HCT116 (cell line): ENCODE measurements around the gene PITPNC1. TPM values are rescaled to one million over a fixed set of nuclear protein-coding genes. Genes with fewer than 3 reads are reported as not detected.

Source experiments
- ATAC-seq: fragments of 200-7000 bp; cut with Tn5 transposase; 2 replicates; pipeline ENCODE4 v1.9.1; 2020; ENCODE audit warnings: mild to moderate bottlenecking, moderate library complexity
- BruUV-seq: library from RNA; stranded (reverse); fragments of 400-500 nt; replicated peaks from 2 replicates; lab custom pipeline; 2021; lab: Mats Ljungman, UMichigan
- CTCF ChIA-PET: fragments of 300-600 bp; sonication (Branson Sonifier 250); formaldehyde crosslinking; loops from one replicate; lab custom pipeline; 2021; ENCODE audit warnings: antibody characterized with exemption; lab: Charles Lee
- POLR2A ChIA-PET: fragments of 300-600, 350-600 bp; sonication (Branson Sonifier 250); formaldehyde crosslinking; loops from one replicate; lab custom pipeline; 2021; ENCODE audit warnings: antibody characterized with exemption; lab: Charles Lee
- RAD21 ChIA-PET, 2 experiments: fragments of 300-600 bp; sonication (Branson Sonifier 250); formaldehyde crosslinking; loops; one replicate each; lab custom pipeline; 2023; ENCODE audit warnings: low total read pairs in 2 of 2; ENCODE audit not compliant: uncharacterized antibody in 2 of 2, unreplicated experiment in 2 of 2, low non-redundant PET in 1 of 2; lab: Charles Lee
- DNase-seq: peaks from one replicate; pipeline ENCODE4 v3.0.0-alpha.2; 2010; ENCODE audit warnings: low read depth, low spot score
- H2AFZ ChIP-seq: fragments of 200-600 bp; shearing (Covaris generic), sonication (generic); 2 replicates; pipeline ENCODE4 v1.6.1; 2017; ENCODE audit warnings: low read depth, mixed run types, mixed read lengths, antibody characterized with exemption, low read length; ENCODE audit not compliant: poor library complexity, severe bottlenecking
- H3K27ac ChIP-seq: 2 replicates; pipeline ENCODE4 v1.5.1; 2012; ENCODE audit warnings: low read depth, low read length
- H3K27me3 ChIP-seq: fragments of 200-600 bp; sonication (generic); 2 replicates; pipeline ENCODE4 v1.6.1; 2016; ENCODE audit warnings: mixed run types, low read length, mixed read lengths; ENCODE audit not compliant: insufficient read depth
- H3K36me3 ChIP-seq, 2 experiments: fragments of 200-500 bp in 1 of 2; fragments of 200-600 bp in 1 of 2; sonication (Bioruptor generic) in 1 of 2; sonication (generic) in 1 of 2; 2 replicates each; pipeline versions ENCODE4 v1.5.1 to v1.6.1; 2014 to 2016; ENCODE audit warnings: low read length in 2 of 2, inconsistent platforms in 1 of 2, mixed read lengths in 1 of 2, mixed run types in 1 of 2; ENCODE audit not compliant: insufficient read depth in 2 of 2, control insufficient read depth in 1 of 2
- H3K4me1 ChIP-seq, 2 experiments: fragments of 200-600 bp in 1 of 2; sonication (generic) in 1 of 2; 2 replicates each; pipeline versions ENCODE4 v1.5.1 to v1.6.1; 2012 to 2017; ENCODE audit warnings: low read length in 2 of 2, inconsistent platforms in 1 of 2, mild to moderate bottlenecking in 1 of 2, mixed read lengths in 1 of 2, mixed run types in 1 of 2, moderate library complexity in 1 of 2; ENCODE audit not compliant: insufficient read depth in 2 of 2, control insufficient read depth in 1 of 2
- H3K4me2 ChIP-seq: fragments of 200-600 bp; sonication (generic); 2 replicates; pipeline ENCODE4 v1.6.1; 2017; ENCODE audit warnings: mixed run types, low read length, mixed read lengths
- H3K4me3 ChIP-seq, 2 experiments: fragments of 200-600 bp in 1 of 2; sonication (generic) in 1 of 2; replicated peaks in 1 of 2; 2 replicates each; pipeline ENCODE4 v1.5.1; 2011 to 2016; ENCODE audit warnings: low read length in 2 of 2, control low read depth in 1 of 2, low read depth in 1 of 2, mild to moderate bottlenecking in 1 of 2, mixed read lengths in 1 of 2, mixed run types in 1 of 2
- H3K79me2 ChIP-seq: fragments of 200-600 bp; sonication (generic); 2 replicates; pipeline ENCODE4 v1.6.1; 2017; ENCODE audit warnings: mild to moderate bottlenecking, mixed run types, low read length, moderate library complexity, mixed read lengths; ENCODE audit not compliant: insufficient read depth
- H3K9ac ChIP-seq: fragments of 200-600 bp; sonication (generic); 2 replicates; pipeline ENCODE4 v1.6.1; 2016; ENCODE audit warnings: low read length, mixed read lengths
- H3K9me2 ChIP-seq: fragments of 200-600 bp; sonication (generic), shearing (Covaris generic); 2 replicates; pipeline ENCODE4 v1.6.1; 2017; ENCODE audit warnings: mixed run types, mild to moderate bottlenecking, moderate library complexity; ENCODE audit not compliant: insufficient read depth
- H3K9me3 ChIP-seq, 2 experiments: fragments of 200-500 bp in 1 of 2; fragments of 200-600 bp in 1 of 2; sonication (Bioruptor generic) in 1 of 2; sonication (generic) in 1 of 2; 2 replicates each; pipeline ENCODE4 v1.6.1; 2014 to 2017; ENCODE audit warnings: low read length in 2 of 2, mixed read lengths in 2 of 2, inconsistent platforms in 1 of 2, low read depth in 1 of 2, mild to moderate bottlenecking in 1 of 2, mixed run types in 1 of 2, moderate library complexity in 1 of 2; ENCODE audit not compliant: control insufficient read depth in 1 of 2, insufficient read depth in 1 of 2
- H4K20me1 ChIP-seq: fragments of 200-600 bp; sonication (generic), shearing (Covaris generic); 2 replicates; pipeline ENCODE4 v1.6.1; 2017; ENCODE audit warnings: mixed run types, mild to moderate bottlenecking, moderate library complexity; ENCODE audit not compliant: insufficient read depth
- CBX3 ChIP-seq: IDR thresholded peaks from 2 replicates; pipeline ENCODE4 v1.6.1; 2012; ENCODE audit warnings: low read depth
- EGR1 ChIP-seq: IDR thresholded peaks from 2 replicates; pipeline ENCODE4 v1.6.1; 2012; ENCODE audit warnings: low read depth
- FOSL1 ChIP-seq: IDR thresholded peaks from 2 replicates; pipeline ENCODE4 v1.6.1; 2012; ENCODE audit warnings: low read depth
- MAX ChIP-seq: IDR thresholded peaks from 2 replicates; pipeline ENCODE4 v1.6.1; 2012
- POLR2A ChIP-seq: IDR thresholded peaks from 2 replicates; pipeline ENCODE4 v1.7.0; 2011; ENCODE audit warnings: borderline replicate concordance; ENCODE audit not compliant: insufficient read depth, insufficient read length; ENCODE audit errors: extremely low read depth
- RAD21 ChIP-seq: IDR thresholded peaks from 2 replicates; pipeline ENCODE4 v1.6.1; 2012; ENCODE audit warnings: low read depth, mild to moderate bottlenecking
- REST ChIP-seq: IDR thresholded peaks from 2 replicates; pipeline ENCODE4 v1.6.1; 2012; ENCODE audit warnings: low read depth
- SIN3A ChIP-seq: IDR thresholded peaks from 2 replicates; pipeline ENCODE4 v1.6.1; 2012; ENCODE audit warnings: low read depth
- SP1 ChIP-seq: IDR thresholded peaks from 2 replicates; pipeline ENCODE4 v1.6.1; 2012; ENCODE audit warnings: low read depth
- TCF7L2 ChIP-seq: IDR thresholded peaks from 2 replicates; pipeline ENCODE4 v1.7.0; 2011; ENCODE audit warnings: borderline replicate concordance, inconsistent platforms; ENCODE audit not compliant: insufficient read depth, insufficient read length; ENCODE audit errors: extremely low read depth
- YY1 ChIP-seq: IDR thresholded peaks from 2 replicates; pipeline ENCODE4 v1.6.1; 2011; ENCODE audit warnings: low read length, low read depth, moderate library complexity, mild to moderate bottlenecking; ENCODE audit not compliant: insufficient replicate concordance; ENCODE audit errors: extremely low read depth
- intact Hi-C: fragments of 100-400 bp; cut with micrococcal nuclease; formaldehyde crosslinking; loops from 2 replicates; pipeline ENCODE4 v1.10.0; 2022
- total RNA-seq: library from RNA; stranded (reverse); gene quantifications from one replicate; pipeline ENCODE4 v1.2.1, GENCODE V29; 2021; ENCODE audit not compliant: unreplicated experiment

PITPNC1 gene
- total RNA-seq, 1 experiment from 2014 or later, result 41.9 TPM

- TF ChIP-seq REST (no peak), SIN3A (no peak), MAX (no peak), CBX3 (no peak), YY1 (no peak), EGR1 (no peak), TCF7L2 (no peak), FOSL1 (no peak)
Measured at GRCh38 chr17:67733449-67733848, 356.4 kb downstream of the PITPNC1 start (continued).

- DNase-seq, result no peak
- no TSS peak for BruUV-seq
- intact Hi-C loops, result no loop called here
- Histone ChIP-seq H3K27me3 (no peaks in the 10 kb centered on the region), H2AFZ (no peak overlapping the region), H3K4me1 (no peaks in the 10 kb centered on the region), H3K27ac (no peak overlapping the region), H3K4me2 (no peak overlapping the region), H3K4me3 (no peak overlapping the region), H3K9me2 (no peaks in the 10 kb centered on the region), H3K79me2 (peaks cover 61% of the 10 kb centered on the region), H3K9me3 (no peaks in the 10 kb centered on the region), H3K36me3 (peaks cover 73 to 85% of the 10 kb centered on the region in 2 experiments), H3K9ac (no peak overlapping the region), H4K20me1 (peaks cover 23% of the 10 kb centered on the region)
- ChIA-PET RAD21 (no interaction called here), POLR2A (no interaction called here), CTCF (interaction anchor here (1.1 kb wide), 1 partner anchor 9 kb away, joined by 3 read pairs; no protein-coding TSS in a partner anchor)
- ATAC-seq, result no peak
- TF ChIP-seq RAD21 (no peak), POLR2A (no peak), SP1 (no peak)
Measured at GRCh38 chr17:67737145-67737544, 360.1 kb downstream of the PITPNC1 start.
